GM12878 (cell line): Measurements from ENCODE around the gene TOB2. TPM values are rescaled to one million over a fixed set of nuclear protein-coding genes. Genes with fewer than 3 reads are reported as not detected.

Source experiments
- ATAC-seq: fragments of 200-7000 bp; cut with Tn5 transposase; 3 replicates; pipeline ENCODE4 v1.9.1; 2020; ENCODE audit warnings: mild to moderate bottlenecking, moderate library complexity
- BruUV-seq: library from RNA; stranded (reverse); fragments of 400-500 nt; replicated peaks from 2 replicates; lab custom pipeline; 2021; lab: Mats Ljungman, UMichigan
- CTCF ChIA-PET: fragments of 300-600 bp; sonication (Branson Sonifier 250); formaldehyde crosslinking; extraction: SDS; loops from one replicate; lab custom pipeline; 2021; ENCODE audit warnings: inconsistent platforms; lab: Yijun Ruan, JAX
- POLR2A ChIA-PET: fragments of 350-600 bp; formaldehyde crosslinking; extraction: SDS; loops from one replicate; lab custom pipeline; 2021; ENCODE audit warnings: inconsistent platforms; lab: Charles Lee
- RAD21 ChIA-PET: fragments of 300-600 bp; sonication (Branson Sonifier 250); formaldehyde crosslinking; loops from one replicate; lab custom pipeline; 2023; ENCODE audit warnings: antibody characterized with exemption; ENCODE audit not compliant: unreplicated experiment; lab: Charles Lee
- SMC1A ChIA-PET: fragments of 300-600 bp; sonication (Branson Sonifier 250); formaldehyde crosslinking; loops from one replicate; lab custom pipeline; 2023; ENCODE audit not compliant: unreplicated experiment, uncharacterized antibody; lab: Charles Lee
- DNase-seq: peaks from one replicate; pipeline ENCODE4 v3.0.0-alpha.2; 2011; ENCODE audit warnings: low read depth, low spot score
- FAIRE-seq: peaks from 3 replicates; lab custom pipeline; 2011; peaks lifted over from hg19 to GRCh38; lab: Jason Lieb, UNC
- H2AFZ ChIP-seq: 2 replicates; pipeline ENCODE4 v1.6.0; 2011; ENCODE audit warnings: low read depth, low read length, control low read depth; ENCODE audit not compliant: control insufficient read depth
- H3K27ac ChIP-seq: 2 replicates; pipeline ENCODE4 v1.5.1; 2011; ENCODE audit warnings: control low read depth; ENCODE audit not compliant: control insufficient read depth, insufficient read depth
- H3K27me3 ChIP-seq, 2 experiments: replicated peaks in 1 of 2; 2 replicates each; pipeline versions ENCODE4 v1.6.0 to v1.6.1; 2011; ENCODE audit warnings: low read length in 1 of 2; ENCODE audit not compliant: control insufficient read depth in 2 of 2, insufficient read depth in 2 of 2
- H3K36me3 ChIP-seq, 2 experiments: 2 replicates each; pipeline ENCODE4 v1.5.1; 2011; ENCODE audit warnings: low read length in 1 of 2; ENCODE audit not compliant: control insufficient read depth in 2 of 2, insufficient read depth in 2 of 2
- H3K4me1 ChIP-seq: 2 replicates; pipeline ENCODE4 v1.6.1; 2011; ENCODE audit warnings: mild to moderate bottlenecking, low read length, moderate library complexity, mixed read lengths; ENCODE audit not compliant: control insufficient read depth, insufficient read depth
- H3K4me2 ChIP-seq: 2 replicates; pipeline ENCODE4 v1.6.0; 2011; ENCODE audit warnings: control low read depth; ENCODE audit not compliant: control insufficient read depth, insufficient read depth
- H3K4me3 ChIP-seq: fragments of 200-600 bp; sonication (generic); 2 replicates; pipeline ENCODE4 v1.5.1; 2016
- H3K79me2 ChIP-seq: 2 replicates; pipeline ENCODE4 v1.6.0; 2011; ENCODE audit warnings: low read length; ENCODE audit not compliant: control insufficient read depth, insufficient read depth
- H3K9ac ChIP-seq: 2 replicates; pipeline ENCODE4 v1.8.0; 2011; ENCODE audit warnings: low read length, control low read depth, mixed read lengths; ENCODE audit not compliant: control insufficient read depth, insufficient read depth
- H3K9me3 ChIP-seq: replicated peaks from 3 replicates; pipeline ENCODE4 v1.5.1; 2011; ENCODE audit warnings: mild to moderate bottlenecking, low read length; ENCODE audit not compliant: control insufficient read depth, insufficient read depth
- H4K20me1 ChIP-seq: 2 replicates; pipeline ENCODE4 v1.6.0; 2011; ENCODE audit not compliant: control insufficient read depth, insufficient read depth
- BCL3 ChIP-seq: IDR thresholded peaks from 2 replicates; pipeline ENCODE4 v1.6.1; 2011; ENCODE audit warnings: borderline replicate concordance, low read depth, mild to moderate bottlenecking, moderate library complexity, low read length; ENCODE audit not compliant: insufficient read depth, poor library complexity, severe bottlenecking
- CBFB ChIP-seq: IDR thresholded peaks from 2 replicates; pipeline ENCODE4 v1.6.1; 2016; ENCODE audit warnings: antibody characterized with exemption, low read depth
- CREB1 ChIP-seq: IDR thresholded peaks from 2 replicates; pipeline ENCODE4 v1.6.1; 2012; ENCODE audit warnings: low read depth, mild to moderate bottlenecking, inconsistent platforms
- CREM ChIP-seq: IDR thresholded peaks from 2 replicates; pipeline ENCODE4 v1.6.1; 2014; ENCODE audit warnings: antibody characterized with exemption, low read depth
- EED ChIP-seq: sonication (generic); IDR thresholded peaks from 2 replicates; pipeline ENCODE4 v1.6.1; 2016; ENCODE audit warnings: antibody characterized with exemption, low read depth
- EGR1 ChIP-seq, 2 experiments: IDR thresholded peaks; 1 replicate in 1 of 2; 2 replicates in 1 of 2; pipeline ENCODE4 v1.6.1; 2011 to 2012; ENCODE audit warnings: low read depth in 2 of 2, low read length in 2 of 2, borderline replicate concordance in 1 of 2, mild to moderate bottlenecking in 1 of 2, moderate library complexity in 1 of 2
- ELK1 ChIP-seq: IDR thresholded peaks from 2 replicates; pipeline ENCODE4 v1.6.1; 2012; ENCODE audit warnings: low read depth, low read length, improper control_type of control experiment
- EZH2 ChIP-seq: IDR thresholded peaks from 2 replicates; pipeline ENCODE4 v1.6.1; 2012; ENCODE audit warnings: low read depth, mild to moderate bottlenecking, control low read depth, inconsistent platforms, low read length, borderline replicate concordance; ENCODE audit not compliant: control insufficient read depth
- HDGF ChIP-seq: fragments of 450-650 bp; IDR thresholded peaks from 2 replicates; pipeline ENCODE4 v1.6.1; 2016; ENCODE audit warnings: antibody characterized with exemption
- MTA2 ChIP-seq: fragments of 450-650 bp; IDR thresholded peaks from 2 replicates; pipeline ENCODE4 v1.6.1; 2016; ENCODE audit warnings: low read depth, mild to moderate bottlenecking, moderate library complexity
- PBX3 ChIP-seq: IDR thresholded peaks from 2 replicates; pipeline ENCODE4 v1.6.1; 2011; ENCODE audit warnings: mild to moderate bottlenecking, low read depth, low read length, moderate library complexity; ENCODE audit not compliant: insufficient replicate concordance
- POLR2AphosphoS2 ChIP-seq: IDR thresholded peaks from 2 replicates; pipeline ENCODE4 v1.6.1; 2011; ENCODE audit warnings: low read depth, mild to moderate bottlenecking, low read length, improper control_type of control experiment, moderate library complexity
- POLR2AphosphoS5 ChIP-seq: IDR thresholded peaks from 2 replicates; pipeline ENCODE4 v1.6.1; 2011; ENCODE audit warnings: mild to moderate bottlenecking, low read length, inconsistent platforms
- SIN3A ChIP-seq: IDR thresholded peaks from 2 replicates; pipeline ENCODE4 v1.6.1; 2012; ENCODE audit warnings: low read depth, low read length, improper control_type of control experiment
- SIX5 ChIP-seq: IDR thresholded peaks from 2 replicates; pipeline ENCODE4 v1.6.1; 2011; ENCODE audit warnings: mild to moderate bottlenecking, low read depth, low read length, moderate library complexity; ENCODE audit not compliant: severe bottlenecking
- SUPT20H ChIP-seq: IDR thresholded peaks from 2 replicates; pipeline ENCODE4 v1.6.1; 2011; ENCODE audit warnings: low read depth, mild to moderate bottlenecking, low read length, moderate library complexity, borderline replicate concordance; ENCODE audit not compliant: control insufficient read depth
- ZNF217 ChIP-seq: fragments of 450-650 bp; IDR thresholded peaks from 2 replicates; pipeline ENCODE4 v1.6.1; 2017; ENCODE audit warnings: antibody characterized with exemption, mild to moderate bottlenecking
- ZNF24 ChIP-seq: fragments of 450-650 bp; IDR thresholded peaks from 2 replicates; pipeline ENCODE4 v1.6.1; 2017; ENCODE audit warnings: antibody characterized with exemption, mild to moderate bottlenecking
- ZZZ3 ChIP-seq: IDR thresholded peaks from 2 replicates; pipeline ENCODE4 v1.6.1; 2011; ENCODE audit warnings: low read depth; ENCODE audit not compliant: control insufficient read depth, insufficient read length
- WGBS: methylation state at CpG from one replicate; pipeline ENCODE4 v1.1.6; 2016; ENCODE audit warnings: low lambda C conversion rate; ENCODE audit not compliant: insufficient replicate concordance, insufficient coverage; ENCODE audit errors: missing lambda C conversion rate; 5-methylcytosine and 5-hydroxymethylcytosine counted together
- in situ Hi-C: fragments of 300-500 bp; cut with MboI; formaldehyde crosslinking; loops from 9 replicates; pipeline ENCODE4 v1.14.3; 2018; ENCODE audit warnings: mixed read lengths
- intact Hi-C: fragments of 100-400 bp; cut with micrococcal nuclease; formaldehyde crosslinking; loops from one replicate; pipeline ENCODE4 v1.14.2; 2022; ENCODE audit not compliant: unreplicated experiment
- polyA plus RNA-seq, 11 experiments: library from polyadenylated mRNA; depleted of rRNA in 4 of 11; unstranded in 6 of 11; stranded (reverse) in 5 of 11; fragments of >200 nt; fragmentation: Nextera tagmentation in 4 of 11; fragmentation: Illumina TruSeq in 1 of 11; extraction: Ambion mirVana in 4 of 11; extraction: Trizol in 1 of 11; gene quantifications; 1 replicate in 1 of 11; 2 replicates in 10 of 11; pipeline versions ENCODE4 v1.2.1 to v1.2.3, GENCODE V29; 2011 to 2016; ENCODE audit warnings: inconsistent platforms in 2 of 11, missing spikeins in 2 of 11, low read depth in 1 of 11
- total RNA-seq, 4 experiments: library from RNA; depleted of rRNA in 3 of 4; stranded (reverse); fragments of >200 nt in 3 of 4; fragmentation: Illumina TruSeq in 1 of 4; extraction: Trizol in 1 of 4; gene quantifications; 2 replicates each; pipeline versions ENCODE4 v1.2.1 to v1.2.3, GENCODE V29; 2013 to 2021

The TOB2 gene
- total and polyA plus RNA-seq, 10 of the 15 experiments (the other 5 are each of a cell fraction or from before 2014, with no cell fraction given), result 4.5 to 32.0 (median 15.1) TPM

GRCh38 chr22:41444360-41445128 lies 2.1 kb downstream of the TOB2 start:
- POLR2A ChIA-PET, result interaction anchor here (0.5 to 6.3 kb wide), 11 partner anchors 18 to 221 kb away, joined by 3 to 122 read pairs (median 5); partner anchors contain the start of genes ACO2, PHF5A, PMM1 and TEF
- CTCF ChIA-PET, result interaction anchor here (0.6 to 4.3 kb wide), 7 partner anchors 7 to 158 kb away, joined by 3 to 26 read pairs (median 3); partner anchors contain the start of gene RANGAP1
- peak overlapping the region; percentile 88 for H3K9ac ChIP-seq
- 1% methylated on average over 35 of the region's 35 CpGs for WGBS
- peaks cover 70% of the 10 kb centered on the region for H3K79me2 ChIP-seq
- ATAC-seq (peak; percentile 70), FAIRE-seq (peak; percentile 82), DNase-seq (peak; percentile 90)
- H3K4me3 ChIP-seq, result peak overlapping the region; percentile 86
- H4K20me1 ChIP-seq, result 0 out of 2 replicates have a peak, but pooled peaks cover 4% of the 10 kb centered on the region
- RAD21 ChIA-PET, result interaction anchor here (0.7 to 2.8 kb wide), 10 partner anchors 24 to 73 kb away, joined by 3 to 22 read pairs (median 8); partner anchors contain the start of genes ACO2 and PHF5A
- H3K27me3 ChIP-seq, result no peaks in the 10 kb centered on the region
- SMC1A ChIA-PET, result interaction anchor here (0.7 to 3.8 kb wide), 8 partner anchors 17 to 56 kb away, joined by 3 to 18 read pairs (median 8); partner anchors contain the start of genes ACO2 and PHF5A
- intact Hi-C loops, result loop anchor here (5.0 kb wide), 1 partner anchor 58 kb away; no protein-coding TSS in a partner anchor
- peak overlapping the region; percentile 92 for H3K4me2 ChIP-seq
- H3K9me3 ChIP-seq, result no peaks in the 10 kb centered on the region
- BruUV-seq, result TSS peak; percentile 64
- peak overlapping the region; percentile 85 for H2AFZ ChIP-seq
- peaks cover 0 to 9% of the 10 kb centered on the region in 2 experiments; a peak in 1 of 4 replicates for H3K36me3 ChIP-seq
- H3K27ac ChIP-seq, result peak overlapping the region; percentile 88
- in situ Hi-C loops, result no loop called here
- peaks cover 4% of the 10 kb centered on the region; the same call in 1 of the 2 replicates for H3K4me1 ChIP-seq
- peak; percentile 3 for TF ChIP-seq BCL3
- 0 out of 2 replicates have a peak, but pooled peaks have one; percentile 35 for TF ChIP-seq POLR2AphosphoS2
- no peak for TF ChIP-seq CREB1
- peak in 1 of 2 experiments; percentile 83; a peak in 2 of 3 replicates for TF ChIP-seq EGR1 (IDR thresholded peaks at IDR 0.05; ENCODE audit: borderline replicate concordance in 1 of 2, low read depth in 2 of 2, low read length in 2 of 2)
- TF ChIP-seq POLR2AphosphoS5, result 0 out of 2 replicates have a peak, but pooled peaks have one; percentile 46
- TF ChIP-seq ELK1, result no peak
- peak; percentile 55; the same call in 1 of the 2 replicates for TF ChIP-seq HDGF
- no peak for TF ChIP-seq EZH2
- TF ChIP-seq MTA2, result peak; percentile 11; the same call in 1 of the 2 replicates
- TF ChIP-seq PBX3, result no peak
- TF ChIP-seq ZNF217, result no peak
- TF ChIP-seq SUPT20H, result no peak
- no peak for TF ChIP-seq ZZZ3
- TF ChIP-seq CREM, result peak; percentile 66; the same call in 1 of the 2 replicates
- TF ChIP-seq SIN3A, result no peak
- peak; percentile 87 for TF ChIP-seq SIX5
- no peak for TF ChIP-seq EED
- no peak for TF ChIP-seq CBFB
- TF ChIP-seq ZNF24, result no peak
